Astrocyte (in vitro differentiated cells and primary cell): Measurements from ENCODE around the gene IQSEC3.
"Not testable (repeated sequence)": the region's sequence is repeated elsewhere in the genome, so short reads cannot be mapped to it uniquely, and the experiment has no call there.

Experiments used
- EZH2 ChIP-seq: IDR thresholded peaks from 2 replicates; pipeline ENCODE4 v1.6.1; 2012; ENCODE audit warnings: mild to moderate bottlenecking, low read length, inconsistent platforms; ENCODE audit not compliant: insufficient read depth
- TF ChIP-seq, protein P1 (sequence below): IDR thresholded peaks from 2 replicates; pipeline ENCODE4 v1.5.1; 2011; ENCODE audit warnings: low read depth, mild to moderate bottlenecking, inconsistent platforms, low read length, moderate library complexity; ENCODE audit not compliant: insufficient read depth

DNA sequence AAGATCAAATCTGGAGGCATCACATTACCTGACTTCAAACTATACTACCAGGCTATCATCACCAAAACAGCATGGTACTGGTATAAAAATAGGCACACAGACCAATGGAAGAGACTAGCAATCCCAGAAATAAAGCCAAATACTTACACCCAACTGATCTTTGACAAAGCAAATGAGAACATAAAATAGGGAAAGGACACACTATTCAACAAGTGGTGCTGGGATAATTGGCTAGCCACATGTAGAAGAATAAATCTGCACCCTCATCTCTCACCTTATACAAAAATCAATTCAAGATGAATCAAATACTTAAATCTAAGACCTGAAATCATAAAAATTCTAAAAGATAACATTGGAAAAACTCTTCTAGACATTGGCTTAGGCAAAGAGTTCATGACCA lies 4.7 kb upstream of the IQSEC3 start:
- TF ChIP-seq, protein P1, sequence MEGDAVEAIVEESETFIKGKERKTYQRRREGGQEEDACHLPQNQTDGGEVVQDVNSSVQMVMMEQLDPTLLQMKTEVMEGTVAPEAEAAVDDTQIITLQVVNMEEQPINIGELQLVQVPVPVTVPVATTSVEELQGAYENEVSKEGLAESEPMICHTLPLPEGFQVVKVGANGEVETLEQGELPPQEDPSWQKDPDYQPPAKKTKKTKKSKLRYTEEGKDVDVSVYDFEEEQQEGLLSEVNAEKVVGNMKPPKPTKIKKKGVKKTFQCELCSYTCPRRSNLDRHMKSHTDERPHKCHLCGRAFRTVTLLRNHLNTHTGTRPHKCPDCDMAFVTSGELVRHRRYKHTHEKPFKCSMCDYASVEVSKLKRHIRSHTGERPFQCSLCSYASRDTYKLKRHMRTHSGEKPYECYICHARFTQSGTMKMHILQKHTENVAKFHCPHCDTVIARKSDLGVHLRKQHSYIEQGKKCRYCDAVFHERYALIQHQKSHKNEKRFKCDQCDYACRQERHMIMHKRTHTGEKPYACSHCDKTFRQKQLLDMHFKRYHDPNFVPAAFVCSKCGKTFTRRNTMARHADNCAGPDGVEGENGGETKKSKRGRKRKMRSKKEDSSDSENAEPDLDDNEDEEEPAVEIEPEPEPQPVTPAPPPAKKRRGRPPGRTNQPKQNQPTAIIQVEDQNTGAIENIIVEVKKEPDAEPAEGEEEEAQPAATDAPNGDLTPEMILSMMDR: not testable (repeated sequence)
- TF ChIP-seq EZH2: not testable (repeated sequence)
